ENCODE results near the gene LIMS1.
"Not testable (repeated sequence)": the region's sequence is repeated elsewhere in the genome, so short reads cannot be mapped to it uniquely, and the experiment has no call there.

Gene LIMS1

GRCh38 chr2:108680805-108681204, 146.5 kb downstream of the LIMS1 start:
- not testable (repeated sequence) for H3K27me3 ChIP-seq, H3K27ac ChIP-seq, H3K9me3 ChIP-seq, H3K4me2 ChIP-seq, H3K4me3 ChIP-seq, H4K20me1 ChIP-seq, H3K9ac ChIP-seq
- Histone ChIP-seq H3K36me3 (peaks cover 14% of the 10 kb centered on the region), H3K4me1 (peaks cover 21% of the 10 kb centered on the region)

- not testable (repeated sequence) for H3K4me3 ChIP-seq, H3K27me3 ChIP-seq, H3K4me1 ChIP-seq, H3K36me3 ChIP-seq, H3K4me2 ChIP-seq, H3K9me3 ChIP-seq, H3K9ac ChIP-seq, H4K20me1 ChIP-seq, H3K27ac ChIP-seq
Observed at GRCh38 chr2:108688818-108689756, 154.8 kb downstream of the LIMS1 start.

GRCh38 chr2:108690001-108690400, 155.7 kb downstream of the LIMS1 start:
- H3K4me1 ChIP-seq, H3K9ac ChIP-seq, H3K4me3 ChIP-seq, H3K9me3 ChIP-seq, H3K27ac ChIP-seq, H4K20me1 ChIP-seq, H3K27me3 ChIP-seq, H3K4me2 ChIP-seq, H3K36me3 ChIP-seq: not testable (repeated sequence)

GRCh38 chr2:108691447-108691846, 157.2 kb downstream of the LIMS1 start:
- H4K20me1 ChIP-seq: no peaks in the 10 kb centered on the region
- no peaks in the 10 kb centered on the region for H3K4me1 ChIP-seq
- TF ChIP-seq Cebpa-rat (IDR thresholded peaks at IDR 0.05): no peak
- no peak overlapping the region for H3K27ac ChIP-seq
- no peak overlapping the region for H3K9ac ChIP-seq
- no peaks in the 10 kb centered on the region for H3K36me3 ChIP-seq
- no peaks in the 10 kb centered on the region for H3K27me3 ChIP-seq
- H3K4me2 ChIP-seq: no peak overlapping the region
- no peak overlapping the region for H3K4me3 ChIP-seq
- H3K9me3 ChIP-seq: no peaks in the 10 kb centered on the region

- peaks cover 22% of the 10 kb centered on the region for H3K4me1 ChIP-seq
- H3K9ac ChIP-seq: peak overlapping the region; percentile 18; the same call in 1 of the 2 replicates
- H3K4me3 ChIP-seq: no peak overlapping the region
- H3K9me3 ChIP-seq: peaks cover 5% of the 10 kb centered on the region; the same call in 1 of the 2 replicates
- H3K27ac ChIP-seq: 0 out of 2 replicates have a peak overlapping the region, but pooled peaks have one; percentile 15
- no peaks in the 10 kb centered on the region for H4K20me1 ChIP-seq
- no peaks in the 10 kb centered on the region for H3K36me3 ChIP-seq
- no peak for TF ChIP-seq Cebpa-rat (IDR thresholded peaks at IDR 0.05)
- H3K27me3 ChIP-seq: no peaks in the 10 kb centered on the region
- peak overlapping the region; percentile 61 for H3K4me2 ChIP-seq
Observed at GRCh38 chr2:108701208-108701607, 166.9 kb downstream of the LIMS1 start.

GRCh38 chr2:108701806-108702205, 167.5 kb downstream of the LIMS1 start:
- no peak overlapping the region for H3K4me3 ChIP-seq
- no peaks in the 10 kb centered on the region for H3K36me3 ChIP-seq
- peak overlapping the region; percentile 58; the same call in 1 of the 2 replicates for H3K27ac ChIP-seq
- peaks cover 22% of the 10 kb centered on the region for H3K4me1 ChIP-seq
- H4K20me1 ChIP-seq: no peaks in the 10 kb centered on the region
- no peaks in the 10 kb centered on the region for H3K27me3 ChIP-seq
- H3K9me3 ChIP-seq: peaks cover 11% of the 10 kb centered on the region
- peak overlapping the region; percentile 61 for H3K4me2 ChIP-seq
- H3K9ac ChIP-seq: peak overlapping the region; percentile 18; the same call in 1 of the 2 replicates
- no peak for TF ChIP-seq Cebpa-rat (IDR thresholded peaks at IDR 0.05)

GRCh38 chr2:108704871-108705270, 170.6 kb downstream of the LIMS1 start:
- Histone ChIP-seq H3K9me3 (peaks cover 29% of the 10 kb centered on the region), H3K36me3 (no peaks in the 10 kb centered on the region), H3K4me2 (no peak overlapping the region), H3K27ac (no peak overlapping the region), H3K27me3 (no peaks in the 10 kb centered on the region), H3K4me1 (peaks cover 22% of the 10 kb centered on the region), H3K9ac (no peak overlapping the region), H3K4me3 (no peak overlapping the region), H4K20me1 (no peaks in the 10 kb centered on the region)
- no peak for TF ChIP-seq Cebpa-rat (IDR thresholded peaks at IDR 0.05)

GRCh38 chr2:108707300-108707699, 173.0 kb downstream of the LIMS1 start:
- no peaks in the 10 kb centered on the region for H3K36me3 ChIP-seq
- TF ChIP-seq Cebpa-rat (IDR thresholded peaks at IDR 0.05): no peak
- no peak overlapping the region for H3K4me2 ChIP-seq
- no peaks in the 10 kb centered on the region for H3K27me3 ChIP-seq
- H3K27ac ChIP-seq: no peak overlapping the region
- H4K20me1 ChIP-seq: no peaks in the 10 kb centered on the region
- H3K9ac ChIP-seq: no peak overlapping the region
- H3K4me1 ChIP-seq: peaks cover 2% of the 10 kb centered on the region
- no peak overlapping the region for H3K4me3 ChIP-seq
- H3K9me3 ChIP-seq: peaks cover 29% of the 10 kb centered on the region

GRCh38 chr2:108716971-108717370, 182.7 kb downstream of the LIMS1 start:
- not testable (repeated sequence) for H3K36me3 ChIP-seq, H3K4me3 ChIP-seq, H3K9ac ChIP-seq, H3K4me2 ChIP-seq, H3K27me3 ChIP-seq, H3K27ac ChIP-seq, H3K9me3 ChIP-seq
- peaks cover 12% of the 10 kb centered on the region for H4K20me1 ChIP-seq
- H3K4me1 ChIP-seq: peaks cover 17% of the 10 kb centered on the region

- H3K9me3 ChIP-seq: no peaks in the 10 kb centered on the region
- no peaks in the 10 kb centered on the region for H3K36me3 ChIP-seq
- peak within 1 kb of the TSS; percentile 78 for H3K4me2 ChIP-seq
- H3K9ac ChIP-seq: peak within 1 kb of the TSS; percentile 91
- peaks cover 31% of the 10 kb centered on the region for H4K20me1 ChIP-seq
- H3K27ac ChIP-seq: peak within 1 kb of the TSS; percentile 94
- TF ChIP-seq Cebpa-rat (IDR thresholded peaks at IDR 0.05): no peak
- no peaks in the 10 kb centered on the region for H3K27me3 ChIP-seq
- H3K4me3 ChIP-seq: peak within 1 kb of the TSS; percentile 94
- peaks cover 31% of the 10 kb centered on the region for H3K4me1 ChIP-seq
Observed at GRCh38 chr2:108719149-108720044, 185.1 kb downstream of the LIMS1 start, which contains the start of gene RANBP2. RANBP2 (plus strand) TSS chr2:108719482; CDS start chr2:108719607, 125 bp downstream.

GRCh38 chr2:108726048-108726447, 191.8 kb downstream of the LIMS1 start:
- not testable (repeated sequence) for H3K4me3 ChIP-seq, H3K9me3 ChIP-seq, H3K27me3 ChIP-seq, H3K27ac ChIP-seq, H3K4me2 ChIP-seq, H3K9ac ChIP-seq
- Histone ChIP-seq H3K36me3 (peaks cover 14% of the 10 kb centered on the region; the same call in 1 of the 2 replicates), H3K4me1 (peaks cover 18% of the 10 kb centered on the region), H4K20me1 (peaks cover 71% of the 10 kb centered on the region)

GRCh38 chr2:108734656-108735055, 200.4 kb downstream of the LIMS1 start:
- not testable (repeated sequence) for H3K4me1 ChIP-seq, H3K9ac ChIP-seq, H3K27me3 ChIP-seq, H3K4me3 ChIP-seq, H3K27ac ChIP-seq, H3K9me3 ChIP-seq, H3K4me2 ChIP-seq
- peaks cover 19% of the 10 kb centered on the region; the same call in 1 of the 2 replicates for H4K20me1 ChIP-seq
- H3K36me3 ChIP-seq: peaks cover 46% of the 10 kb centered on the region
